NCI-H2227 (cell line): Measurements from ENCODE around the gene EFTUD2.
"Not testable (repeated sequence)": the region's sequence is repeated elsewhere in the genome, so short reads cannot be mapped to it uniquely, and the experiment has no call there.

ENCODE experiments used
- DNase-seq: peaks from one replicate; lab custom pipeline; 2025; ENCODE audit not compliant: unreplicated experiment; lab: John Stamatoyannopoulos, UW

Gene EFTUD2

GRCh38 chr17:44812263-44812662 lies 87.0 kb downstream of the EFTUD2 start:
- DNase-seq = no peak

GRCh38 chr17:44808656-44809388 lies 90.4 kb downstream of the EFTUD2 start:
- not testable (repeated sequence) for DNase-seq

- no peak for DNase-seq
These were observed 91.1 kb downstream of the EFTUD2 start for GRCh38 chr17:44808156-44808555.

GRCh38 chr17:44807817-44808155 lies 91.5 kb downstream of the EFTUD2 start:
- no peak for DNase-seq

- no peak for DNase-seq
These were observed 92.0 kb downstream of the EFTUD2 start for GRCh38 chr17:44807093-44807816.

- no peak for DNase-seq
These were observed 94.7 kb downstream of the EFTUD2 start for GRCh38 chr17:44804302-44805089.

- DNase-seq = peak; percentile 68
These were observed 97.4 kb downstream of the EFTUD2 start for GRCh38 chr17:44801880-44802279.
